C1 segment of cervical spinal cord (tissue), 14 donors: ENCODE measurements around the gene ERC2.
"Not testable (repeated sequence)": the region's sequence is repeated elsewhere in the genome, so short reads cannot be mapped to it uniquely, and the experiment has no call there.

Experiments
- DNase-seq, 14 donors: peaks; one replicate each; lab custom pipeline; 2025; lab: John Stamatoyannopoulos, UW

ERC2 gene

GRCh38 chr3:55884491-55885285 lies 583.6 kb downstream of the ERC2 start:
- no peak for DNase-seq

DNA sequence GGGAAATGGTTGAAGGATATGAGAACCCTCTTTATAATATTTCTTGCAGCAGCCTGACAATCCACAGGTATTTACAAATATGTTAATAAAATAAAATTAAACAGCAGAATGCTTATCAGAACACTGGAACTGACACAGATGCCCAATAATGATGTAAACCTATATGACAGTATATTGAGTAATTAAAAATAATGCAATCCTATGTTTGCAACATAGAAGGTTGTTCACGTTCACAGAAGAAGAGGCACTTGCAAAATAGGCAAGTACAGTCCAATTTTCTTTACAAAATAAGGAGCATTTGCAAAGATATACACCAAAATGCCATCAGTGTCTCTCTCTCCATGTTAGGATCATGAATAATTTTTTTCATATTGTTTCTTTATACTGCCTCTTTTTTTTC lies 584.2 kb downstream of the ERC2 start:
- no peak for DNase-seq

DNA sequence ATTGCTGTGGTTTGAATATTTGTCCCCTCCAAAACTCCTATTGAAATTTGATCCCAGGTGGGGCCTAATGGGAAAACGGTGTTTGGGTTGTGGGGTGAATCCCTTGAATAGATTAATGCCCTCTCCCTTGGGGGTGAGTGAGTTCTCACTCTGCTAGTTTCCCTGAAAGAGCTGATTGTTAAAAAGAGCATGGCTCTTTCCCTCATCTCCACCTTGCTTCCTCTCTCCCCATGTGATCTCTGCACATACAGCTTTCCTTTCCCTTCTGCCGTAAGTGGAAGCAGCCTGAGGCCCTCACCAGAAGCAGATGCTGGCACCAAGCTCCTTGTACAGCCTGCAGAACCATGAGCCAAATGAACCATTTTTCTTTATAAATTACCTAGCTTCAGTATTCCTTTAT lies 586.3 kb downstream of the ERC2 start:
- no peak for DNase-seq

DNA sequence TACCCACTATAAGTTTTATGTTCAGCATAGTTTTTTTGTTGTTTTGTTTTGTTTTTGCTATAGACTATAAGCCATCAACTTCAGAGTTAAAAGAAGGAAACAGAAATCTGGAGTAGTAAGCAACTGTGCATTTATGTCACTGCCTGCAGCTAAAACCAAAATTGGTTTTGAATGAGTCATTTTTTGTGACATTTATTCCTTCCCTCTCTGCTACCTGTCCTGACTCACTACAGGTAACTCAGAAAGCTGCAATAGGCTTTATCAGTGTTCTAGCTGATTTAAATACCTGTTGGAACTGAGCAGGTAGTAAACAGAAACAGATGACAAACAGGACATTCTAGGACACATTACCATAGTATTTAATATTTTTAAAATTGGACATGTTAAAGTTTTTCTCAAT lies 587.9 kb downstream of the ERC2 start:
- no peak for DNase-seq

DNA sequence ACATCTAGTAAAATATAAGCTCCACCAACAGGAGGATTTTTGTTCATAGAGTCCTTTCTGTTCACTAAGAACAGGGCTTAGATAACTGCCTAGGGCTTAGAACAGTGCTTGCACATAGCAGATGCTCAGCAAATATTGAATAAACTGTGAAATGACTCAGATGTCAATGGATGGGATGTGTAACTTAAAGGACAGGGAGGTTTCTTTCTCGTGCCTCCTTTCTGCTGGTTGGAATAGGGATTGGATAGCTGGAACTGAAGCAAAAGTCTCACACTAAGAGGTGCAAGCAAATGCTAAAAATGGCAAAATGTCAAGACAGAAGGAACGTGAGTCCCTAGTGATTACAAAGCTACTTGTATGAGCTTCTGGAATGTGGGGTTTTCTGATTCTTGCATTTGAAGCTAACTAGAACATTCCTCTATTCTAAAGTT lies 588.4 kb downstream of the ERC2 start:
- no peak for DNase-seq

DNA sequence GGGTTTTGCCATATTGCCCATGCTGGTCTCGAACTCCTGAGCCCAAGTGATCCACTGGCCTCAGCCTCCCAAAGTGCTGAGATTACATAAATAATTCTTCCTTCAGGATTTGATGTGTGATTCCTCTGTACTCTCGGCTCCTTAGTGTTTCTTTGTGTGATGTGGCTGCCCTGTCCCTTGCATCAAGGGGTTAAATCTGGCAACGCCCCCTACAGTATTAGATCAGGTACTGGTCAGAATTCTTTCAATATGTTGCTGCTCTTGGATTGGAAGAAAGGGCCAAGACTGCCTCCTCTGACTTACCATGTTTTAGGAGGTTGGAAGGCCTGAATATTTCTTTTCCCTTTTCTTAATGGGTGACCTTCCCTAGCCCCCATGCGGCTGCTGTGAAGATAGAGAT lies 590.6 kb downstream of the ERC2 start:
- no peak for DNase-seq

DNA sequence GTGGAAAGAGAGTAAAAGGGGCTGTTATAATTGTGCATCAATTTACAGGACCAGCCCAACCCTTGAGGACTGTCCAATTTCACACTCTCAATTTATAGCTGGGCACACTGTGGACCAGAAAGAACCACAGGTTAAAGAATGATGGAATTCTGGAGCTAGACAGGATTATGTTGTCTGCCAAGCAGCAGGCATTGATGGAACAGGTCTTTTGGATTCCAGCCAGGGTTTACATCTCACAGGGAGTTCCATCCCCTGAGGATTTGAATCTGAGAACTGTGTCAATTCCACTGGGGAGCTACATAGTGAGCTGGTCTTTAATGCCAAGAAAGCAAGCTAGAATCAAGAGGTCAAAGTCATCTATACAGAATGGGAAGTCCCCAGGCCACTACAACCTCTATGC lies 591.7 kb downstream of the ERC2 start:
- DNase-seq, result no peak

- DNase-seq, result no peak
Observed at GRCh38 chr3:55875113-55875512, 593.2 kb downstream of the ERC2 start.

- DNase-seq, result no peak
Observed at GRCh38 chr3:55873523-55874254, 594.6 kb downstream of the ERC2 start.

DNA sequence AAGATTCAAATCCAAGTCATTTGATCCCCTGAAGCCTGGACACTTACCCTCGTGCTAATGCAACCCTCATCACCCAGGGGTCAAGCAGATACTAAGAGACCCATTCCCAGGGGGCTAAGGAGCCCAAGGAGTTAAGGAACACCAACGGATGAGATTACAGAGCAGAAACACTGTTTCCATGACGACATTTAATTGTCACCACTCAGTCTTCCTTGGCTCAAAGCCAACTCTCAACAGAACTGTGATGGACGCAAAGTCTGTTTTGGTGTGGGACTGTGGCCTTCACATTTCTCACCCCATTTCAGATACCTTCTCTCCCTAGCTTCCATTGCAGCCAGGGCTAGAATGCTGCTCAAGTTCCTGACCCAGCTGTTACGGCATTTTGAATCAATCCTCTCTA lies 597.7 kb downstream of the ERC2 start:
- DNase-seq, result no peak

- DNase-seq, result peak in 8 of 14 donors; percentile 13 to 49 (median 24)
Observed at GRCh38 chr3:55868347-55868746, 599.9 kb downstream of the ERC2 start.

DNA sequence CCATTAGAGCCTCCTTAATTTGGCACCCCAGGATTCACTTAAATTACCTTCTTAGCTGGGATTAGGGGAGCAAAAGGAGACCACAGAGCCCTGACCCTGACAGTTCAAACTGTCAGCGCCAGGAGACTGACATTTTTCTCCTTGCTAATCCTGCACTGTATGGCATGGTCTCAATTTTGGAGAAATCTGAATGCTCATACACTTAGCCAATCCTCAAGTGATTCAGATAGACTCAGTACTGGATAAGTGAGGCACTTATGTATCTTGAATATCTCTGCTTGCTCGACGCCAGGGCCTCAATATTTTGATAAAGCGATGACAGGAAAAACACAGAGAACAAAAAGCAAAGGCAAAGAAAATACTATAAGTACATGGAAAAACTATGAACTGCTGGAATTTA lies 605.2 kb downstream of the ERC2 start:
- DNase-seq, result no peak

GRCh38 chr3:55860049-55860721 lies 608.1 kb downstream of the ERC2 start:
- no peak for DNase-seq

- DNase-seq, result no peak
Observed at GRCh38 chr3:55859305-55859704, 609.0 kb downstream of the ERC2 start.

DNA sequence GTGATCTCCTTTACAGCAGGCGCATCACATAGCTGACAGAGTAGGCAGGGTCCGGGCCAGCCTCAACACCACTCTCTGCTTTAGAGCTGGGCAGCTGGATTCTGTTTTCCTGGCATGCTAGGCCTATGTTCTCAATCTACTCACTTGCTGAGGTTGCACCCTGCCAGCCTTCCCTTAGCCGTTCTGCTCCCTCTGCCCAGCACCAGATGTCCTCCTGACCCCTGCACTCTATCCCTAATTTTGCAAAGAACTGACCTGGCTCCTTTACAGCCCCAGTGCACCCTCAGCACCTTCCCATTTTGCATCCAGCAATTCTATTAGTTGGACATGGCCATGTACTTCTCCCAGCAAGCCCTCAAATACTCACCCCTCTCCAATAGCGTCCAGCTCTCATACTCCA lies 609.5 kb downstream of the ERC2 start:
- no peak for DNase-seq

GRCh38 chr3:55858302-55858701 lies 610.0 kb downstream of the ERC2 start:
- no peak for DNase-seq

- DNase-seq, result no peak
Observed at GRCh38 chr3:55857633-55858032, 610.6 kb downstream of the ERC2 start.

- DNase-seq, result no peak
Observed at GRCh38 chr3:55855311-55855710, 613.0 kb downstream of the ERC2 start.

DNA sequence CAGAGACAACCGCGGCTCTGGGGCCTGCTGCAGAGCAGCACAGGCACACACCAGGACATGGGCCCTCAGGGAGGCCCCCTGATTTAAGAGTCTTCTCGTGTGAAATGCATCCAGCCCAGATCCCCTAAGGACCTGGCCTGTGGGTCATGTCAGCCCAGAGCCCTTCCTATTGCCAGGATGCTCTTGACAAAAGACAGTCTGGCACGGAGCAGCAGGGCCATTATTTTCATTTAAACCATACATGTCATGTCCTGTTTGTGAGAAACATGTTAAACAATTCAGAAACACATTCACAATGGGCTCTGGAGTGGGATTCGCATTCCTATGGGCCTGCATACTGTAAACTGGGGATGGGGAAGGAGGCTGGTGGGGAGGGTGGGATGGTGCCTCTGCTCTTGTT lies 613.8 kb downstream of the ERC2 start:
- no peak for DNase-seq

DNA sequence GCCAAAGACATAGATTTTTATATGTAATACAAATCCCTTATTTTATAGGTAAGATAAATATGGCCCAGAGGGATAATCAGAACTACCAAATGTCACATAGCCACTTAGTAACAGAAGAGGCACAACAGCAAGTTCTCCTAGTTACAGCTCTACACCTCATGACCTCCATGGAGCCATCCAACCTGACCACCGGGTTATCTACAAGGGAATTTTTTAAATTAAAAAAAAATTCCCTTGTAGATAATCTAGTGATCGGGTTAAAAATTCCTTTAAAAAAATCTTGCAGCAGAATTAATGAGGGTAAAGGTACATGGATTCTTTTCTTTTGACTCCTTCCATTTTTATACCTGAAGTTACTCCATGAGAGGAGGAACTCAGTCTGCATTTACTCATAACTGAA lies 615.9 kb downstream of the ERC2 start:
- no peak for DNase-seq

- no peak for DNase-seq
Observed at GRCh38 chr3:55842204-55842603, 626.1 kb downstream of the ERC2 start.

- not testable (repeated sequence) for DNase-seq
Observed at GRCh38 chr3:55831876-55832275, 636.4 kb downstream of the ERC2 start.

DNA sequence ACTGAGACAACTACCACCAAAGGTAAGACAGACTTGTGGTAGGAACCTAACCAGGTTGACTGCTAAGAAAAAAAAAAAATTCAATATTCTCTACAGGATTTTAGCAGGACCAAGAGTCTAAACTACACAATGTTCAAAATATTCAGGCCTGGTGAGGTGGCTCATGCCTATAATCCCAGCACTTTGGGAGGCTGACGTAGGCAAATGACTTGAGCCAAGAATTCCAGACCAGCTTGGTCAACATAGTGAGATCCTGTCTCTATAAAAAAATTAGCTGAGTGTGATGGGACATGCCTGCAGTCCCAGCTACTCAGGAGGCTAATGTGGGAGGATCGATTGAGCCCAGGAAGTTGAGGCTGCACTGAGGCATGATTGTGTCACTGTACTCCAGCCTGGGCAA lies 639.6 kb downstream of the ERC2 start:
- DNase-seq, result no peak
